HG02588 (cell line): Measurements from ENCODE around the gene OPN3.

Experiments
- ATAC-seq: cut with Tn5 transposase; IDR thresholded peaks from one replicate; pipeline ENCODE4 v1.9.1; 2021; ENCODE audit warnings: mild to moderate bottlenecking, moderate library complexity; ENCODE audit not compliant: unreplicated experiment

Gene OPN3

GRCh38 chr1:241622669-241623068 lies 17.5 kb downstream of the OPN3 start:
- ATAC-seq = no peak

- no peak for ATAC-seq
Observed at GRCh38 chr1:241617426-241617825, 22.7 kb downstream of the OPN3 start.

- no peak for ATAC-seq
Observed at GRCh38 chr1:241615043-241615974, 24.9 kb downstream of the OPN3 start.

- no peak for ATAC-seq
Observed at GRCh38 chr1:241614572-241614971, 25.6 kb downstream of the OPN3 start.

GRCh38 chr1:241614144-241614543 lies 26.0 kb downstream of the OPN3 start:
- no peak for ATAC-seq

GRCh38 chr1:241612533-241613477 lies 27.4 kb downstream of the OPN3 start:
- no peak for ATAC-seq

- ATAC-seq = no peak
Observed at GRCh38 chr1:241611736-241612135, 28.4 kb downstream of the OPN3 start.

GRCh38 chr1:241611063-241611462 lies 29.1 kb downstream of the OPN3 start:
- peak; percentile 88 for ATAC-seq

GRCh38 chr1:241610056-241610815 lies 29.9 kb downstream of the OPN3 start:
- ATAC-seq = no peak

- ATAC-seq = no peak
Observed at GRCh38 chr1:241608379-241609033, 31.7 kb downstream of the OPN3 start.

- no peak for ATAC-seq
Observed at GRCh38 chr1:241607497-241607896, 32.7 kb downstream of the OPN3 start.

- no peak for ATAC-seq
Observed at GRCh38 chr1:241606544-241606943, 33.6 kb downstream of the OPN3 start.

- ATAC-seq = no peak
Observed at GRCh38 chr1:241605146-241605805, 34.9 kb downstream of the OPN3 start.

- no peak for ATAC-seq
Observed at GRCh38 chr1:241603731-241604245, 36.4 kb downstream of the OPN3 start.

GRCh38 chr1:241600496-241600901 lies 39.7 kb downstream of the OPN3 start:
- ATAC-seq = peak; percentile 94

- no peak for ATAC-seq
Observed at GRCh38 chr1:241598249-241598648, 41.9 kb downstream of the OPN3 start.

- no peak for ATAC-seq
Observed at GRCh38 chr1:241596633-241597032, 43.5 kb downstream of the OPN3 start.

GRCh38 chr1:241593186-241593585 lies 47.0 kb downstream of the OPN3 start:
- ATAC-seq = no peak

- peak; percentile 78 for ATAC-seq
Observed at GRCh38 chr1:241592273-241592958, 47.8 kb downstream of the OPN3 start.
